Activated T-cell treated with anti-CD3 and anti-CD28 coated beads for 4 hours (primary cell): ENCODE measurements around the gene ZHX3.

Experiments used
- DNase-seq: peaks from one replicate; pipeline ENCODE4 v3.0.0-alpha.2; 2020

ZHX3 gene

GRCh38 chr20:41290804-41291389 lies 26.6 kb downstream of the ZHX3 start:
- no peak for DNase-seq

- DNase-seq = no peak
These were observed 30.2 kb downstream of the ZHX3 start for GRCh38 chr20:41287327-41287726.

- no peak for DNase-seq
These were observed 31.2 kb downstream of the ZHX3 start for GRCh38 chr20:41286240-41286851.

GRCh38 chr20:41279546-41280225 lies 37.8 kb downstream of the ZHX3 start:
- no peak for DNase-seq

- DNase-seq = no peak
These were observed 38.6 kb downstream of the ZHX3 start for GRCh38 chr20:41278936-41279335.

- no peak for DNase-seq
These were observed 40.5 kb downstream of the ZHX3 start for GRCh38 chr20:41277049-41277448.

GRCh38 chr20:41276317-41276751 lies 41.2 kb downstream of the ZHX3 start:
- DNase-seq = no peak

- DNase-seq = no peak
These were observed 42.2 kb downstream of the ZHX3 start for GRCh38 chr20:41275301-41275731.

GRCh38 chr20:41274152-41274551 lies 43.4 kb downstream of the ZHX3 start:
- DNase-seq = no peak

- DNase-seq = no peak
These were observed 44.1 kb downstream of the ZHX3 start for GRCh38 chr20:41273445-41273844.

- no peak for DNase-seq
These were observed 45.2 kb downstream of the ZHX3 start for GRCh38 chr20:41272339-41272738.

GRCh38 chr20:41268917-41269652 lies 48.4 kb downstream of the ZHX3 start:
- DNase-seq = no peak

GRCh38 chr20:41268402-41268801 lies 49.1 kb downstream of the ZHX3 start:
- no peak for DNase-seq

- no peak for DNase-seq
These were observed 51.6 kb downstream of the ZHX3 start for GRCh38 chr20:41265938-41266337.

GRCh38 chr20:41264819-41265218 lies 52.7 kb downstream of the ZHX3 start:
- no peak for DNase-seq

GRCh38 chr20:41261790-41262717 lies 55.5 kb downstream of the ZHX3 start:
- no peak for DNase-seq

- DNase-seq = no peak
These were observed 56.3 kb downstream of the ZHX3 start for GRCh38 chr20:41261260-41261659.

GRCh38 chr20:41260734-41261220 lies 56.8 kb downstream of the ZHX3 start:
- no peak for DNase-seq

- DNase-seq = no peak
These were observed 58.2 kb downstream of the ZHX3 start for GRCh38 chr20:41259309-41259708.

GRCh38 chr20:41258474-41258873 lies 59.1 kb downstream of the ZHX3 start:
- DNase-seq = no peak

GRCh38 chr20:41256516-41256915 lies 61.0 kb downstream of the ZHX3 start:
- DNase-seq = no peak

GRCh38 chr20:41255655-41256054 lies 61.9 kb downstream of the ZHX3 start:
- no peak for DNase-seq
